Fibroblast of skin of right biceps (primary cell): ENCODE measurements around the gene NT5DC2.
A peak's percentile ranks its signal among the peaks of the same experiment; 100 is the strongest.
"Not testable (repeated sequence)": the region's sequence is repeated elsewhere in the genome, so short reads cannot be mapped to it uniquely, and the experiment has no call there.

Experiments used
- DNase-seq: peaks from one replicate; pipeline ENCODE4 v3.0.0-alpha.2; 2013

Gene NT5DC2

GRCh38 chr3:52537165-52537620 is 3.5 kb upstream of the NT5DC2 start:
- DNase-seq, result no peak

- DNase-seq, result peak; percentile 99
Measured at GRCh38 chr3:52536369-52537164, 2.9 kb upstream of the NT5DC2 start, which contains the start of gene UQCC5. Gene UQCC5, plus strand, starts transcription at chr3:52536605. Its CDS starts 151 bp downstream, at chr3:52536756.

- no peak for DNase-seq
Measured at GRCh38 chr3:52536112-52536368, 2.4 kb upstream of the NT5DC2 start.

GRCh38 chr3:52535411-52536111 is 1.9 kb upstream of the NT5DC2 start:
- DNase-seq, result no peak

- DNase-seq, result peak; percentile 62
Measured at GRCh38 chr3:52534281-52535183, 875 bp upstream of the NT5DC2 start.

GRCh38 chr3:52532838-52533622 is 627 bp downstream of the NT5DC2 start:
- DNase-seq, result peak; percentile 12

- peak; percentile 63 for DNase-seq
Measured at GRCh38 chr3:52532517-52532837, 1.2 kb downstream of the NT5DC2 start.

GRCh38 chr3:52531860-52532516 is 1.7 kb downstream of the NT5DC2 start:
- no peak for DNase-seq

- DNase-seq, result no peak
Measured at GRCh38 chr3:52530918-52531826, 2.5 kb downstream of the NT5DC2 start.

- DNase-seq, result no peak
Measured at GRCh38 chr3:52529376-52530333, 4.0 kb downstream of the NT5DC2 start.

GRCh38 chr3:52528586-52529375 is 4.9 kb downstream of the NT5DC2 start:
- DNase-seq, result no peak

GRCh38 chr3:52527732-52528585 is 5.7 kb downstream of the NT5DC2 start:
- DNase-seq, result no peak

- no peak for DNase-seq
Measured at GRCh38 chr3:52527039-52527731, 6.5 kb downstream of the NT5DC2 start.

GRCh38 chr3:52526671-52527038 is 7.0 kb downstream of the NT5DC2 start:
- DNase-seq, result not testable (repeated sequence)

- DNase-seq, result no peak
Measured at GRCh38 chr3:52525680-52526561, 7.7 kb downstream of the NT5DC2 start.
